NCI-H2171 (cell line): ENCODE results near the gene CADM2.

Source experiments
- DNase-seq: peaks from one replicate; lab custom pipeline; 2025; lab: John Stamatoyannopoulos, UW

The CADM2 gene

GRCh38 chr3:84984429-84984828 lies 25.6 kb downstream of the CADM2 start:
- no peak for DNase-seq

GRCh38 chr3:84985795-84986194 lies 27.0 kb downstream of the CADM2 start:
- no peak for DNase-seq

GRCh38 chr3:84987706-84988504 lies 29.1 kb downstream of the CADM2 start:
- DNase-seq = no peak

- DNase-seq = no peak
Observed at GRCh38 chr3:84989102-84989501, 30.3 kb downstream of the CADM2 start.

GRCh38 chr3:84991422-84991900 lies 32.7 kb downstream of the CADM2 start:
- no peak for DNase-seq

- no peak for DNase-seq
Observed at GRCh38 chr3:84993956-84994355, 35.2 kb downstream of the CADM2 start.

GRCh38 chr3:84998545-84998944 lies 39.8 kb downstream of the CADM2 start:
- DNase-seq = no peak

- no peak for DNase-seq
Observed at GRCh38 chr3:85003479-85003878, 44.7 kb downstream of the CADM2 start.

GRCh38 chr3:85004147-85004546 lies 45.4 kb downstream of the CADM2 start:
- peak; percentile 36 for DNase-seq

- no peak for DNase-seq
Observed at GRCh38 chr3:85005946-85006345, 47.2 kb downstream of the CADM2 start.

GRCh38 chr3:85007195-85008094 lies 48.7 kb downstream of the CADM2 start:
- DNase-seq = no peak

GRCh38 chr3:85020828-85021227 lies 62.0 kb downstream of the CADM2 start:
- DNase-seq = no peak

- DNase-seq = no peak
Observed at GRCh38 chr3:85030052-85030451, 71.3 kb downstream of the CADM2 start.

GRCh38 chr3:85037203-85037602 lies 78.4 kb downstream of the CADM2 start:
- no peak for DNase-seq

- DNase-seq = no peak
Observed at GRCh38 chr3:85041001-85041400, 82.2 kb downstream of the CADM2 start.

- no peak for DNase-seq
Observed at GRCh38 chr3:85041562-85042055, 82.8 kb downstream of the CADM2 start.

- no peak for DNase-seq
Observed at GRCh38 chr3:85050821-85051220, 92.0 kb downstream of the CADM2 start.

- DNase-seq = no peak
Observed at GRCh38 chr3:85051786-85052185, 93.0 kb downstream of the CADM2 start.

- no peak for DNase-seq
Observed at GRCh38 chr3:85053626-85054025, 94.8 kb downstream of the CADM2 start.

- no peak for DNase-seq
Observed at GRCh38 chr3:85054579-85054978, 95.8 kb downstream of the CADM2 start.

- DNase-seq = no peak
Observed at GRCh38 chr3:85068911-85069310, 110.1 kb downstream of the CADM2 start.

- no peak for DNase-seq
Observed at GRCh38 chr3:85074003-85074402, 115.2 kb downstream of the CADM2 start.

GRCh38 chr3:85075663-85076062 lies 116.9 kb downstream of the CADM2 start:
- DNase-seq = no peak
